MM.1S (cell line): ENCODE measurements around the gene LRRC4C.

Experiments
- CTCF ChIP-seq: fragments of 300-600 bp; sonication (generic); IDR thresholded peaks from 2 replicates; pipeline ENCODE4 v1.5.1; 2016; ENCODE audit warnings: antibody characterized with exemption, low read length, mixed read lengths
- EZH2 ChIP-seq: fragments of 300-600 bp; sonication (generic); optimal IDR thresholded peaks from 2 replicates; pipeline ENCODE3; 2017; ENCODE audit warnings: low read depth, mild to moderate bottlenecking, antibody characterized with exemption, low read length, mixed read lengths

- TF ChIP-seq CTCF: no peak
- TF ChIP-seq EZH2: no peak
Measured at GRCh38 chr11:40187295-40187694, 1272.2 kb downstream of the LRRC4C start.
